Liver (tissue), 9 donors: Measurements from ENCODE around the gene TMTC2. TPM values are rescaled to one million over a fixed set of nuclear protein-coding genes. Genes with fewer than 3 reads are reported as not detected.

ENCODE experiments used
- DNase-seq: peaks from one replicate; pipeline ENCODE4 v3.0.0-alpha.2; 2017; ENCODE audit warnings: low spot score
- H3K27ac ChIP-seq, 2 donors: one replicate each; pipeline ENCODE4 v1.7.0; 2013; ENCODE audit warnings: inconsistent platforms in 2 of 2, low read length in 2 of 2, control low read depth in 1 of 2, low read depth in 1 of 2, mild to moderate bottlenecking in 1 of 2
- H3K27me3 ChIP-seq, 4 donors: one replicate each; pipeline versions ENCODE4 v1.6.1 to v1.7.0; 2013; ENCODE audit warnings: low read length in 3 of 4, inconsistent platforms in 1 of 4, mild to moderate bottlenecking in 1 of 4, moderate library complexity in 1 of 4; ENCODE audit not compliant: control insufficient read depth in 4 of 4, insufficient read depth in 4 of 4
- H3K36me3 ChIP-seq, 4 donors: one replicate each; pipeline versions ENCODE4 v1.6.1 to v1.7.0; 2013; ENCODE audit warnings: low read length in 3 of 4, mild to moderate bottlenecking in 3 of 4, low read depth in 1 of 4, moderate library complexity in 1 of 4; ENCODE audit not compliant: control insufficient read depth in 4 of 4, insufficient read depth in 3 of 4
- H3K4me1 ChIP-seq, 4 donors: one replicate each; pipeline versions ENCODE4 v1.6.1 to v1.7.0; 2013; ENCODE audit warnings: low read length in 3 of 4, mild to moderate bottlenecking in 3 of 4, moderate library complexity in 1 of 4; ENCODE audit not compliant: control insufficient read depth in 4 of 4, insufficient read depth in 4 of 4
- H3K4me3 ChIP-seq, 3 donors: one replicate each; pipeline versions ENCODE4 v1.6.1 to v1.7.0; 2013; ENCODE audit warnings: low read length in 3 of 3, control low read depth in 1 of 3, low read depth in 1 of 3, mild to moderate bottlenecking in 1 of 3
- H3K9ac ChIP-seq, 2 donors: one replicate each; pipeline ENCODE4 v1.7.0; 2013; ENCODE audit warnings: low read length in 2 of 2, mild to moderate bottlenecking in 2 of 2, moderate library complexity in 2 of 2, control low read depth in 1 of 2, low read depth in 1 of 2
- H3K9me3 ChIP-seq, 4 donors: one replicate each; pipeline versions ENCODE4 v1.6.1 to v1.7.0; 2013; ENCODE audit warnings: low read length in 3 of 4; ENCODE audit not compliant: control insufficient read depth in 4 of 4
- CTCF ChIP-seq: fragments of 150-350 bp; IDR thresholded peaks from 2 replicates; pipeline ENCODE4 v1.5.1; 2017; ENCODE audit warnings: improper control_type of control experiment, low read depth, low read length; ENCODE audit not compliant: missing input control
- EGR1 ChIP-seq, 2 donors: IDR thresholded peaks; 2 replicates each; pipeline ENCODE4 v1.6.1; 2016 to 2018; ENCODE audit warnings: antibody characterized with exemption in 2 of 2, low read depth in 2 of 2
- FOXA1 ChIP-seq: IDR thresholded peaks from 2 replicates; pipeline ENCODE4 v1.6.1; 2016; ENCODE audit warnings: antibody characterized with exemption
- FOXA2 ChIP-seq: IDR thresholded peaks from 2 replicates; pipeline ENCODE4 v1.6.1; 2016; ENCODE audit warnings: antibody characterized with exemption
- GABPA ChIP-seq, 2 donors: IDR thresholded peaks in 1 of 2; conservative IDR thresholded peaks in 1 of 2; 2 replicates each; pipeline ENCODE4 v1.6.1; 2016; ENCODE audit warnings: antibody characterized with exemption in 2 of 2, mild to moderate bottlenecking in 1 of 2, moderate library complexity in 1 of 2
- HNF4A ChIP-seq, 2 donors: conservative IDR thresholded peaks; 2 replicates each; pipeline ENCODE4 v1.6.1; 2016; ENCODE audit warnings: antibody characterized with exemption in 2 of 2, mild to moderate bottlenecking in 2 of 2
- HNF4G ChIP-seq: IDR thresholded peaks from 2 replicates; pipeline ENCODE4 v1.6.1; 2016; ENCODE audit warnings: antibody characterized with exemption
- JUND ChIP-seq, 2 donors: IDR thresholded peaks; 2 replicates each; pipeline ENCODE4 v1.6.1; 2016; ENCODE audit warnings: antibody characterized with exemption in 2 of 2
- NR2F2 ChIP-seq: IDR thresholded peaks from 2 replicates; pipeline ENCODE4 v1.6.1; 2016; ENCODE audit warnings: antibody characterized with exemption
- RAD21 ChIP-seq, 2 donors: IDR thresholded peaks; 2 replicates each; pipeline ENCODE4 v1.6.1; 2016; ENCODE audit warnings: antibody characterized with exemption in 2 of 2, mild to moderate bottlenecking in 2 of 2
- RXRA ChIP-seq, 2 donors: IDR thresholded peaks; 2 replicates each; pipeline ENCODE4 v1.6.1; 2017 to 2018; ENCODE audit warnings: antibody characterized with exemption in 2 of 2, mild to moderate bottlenecking in 1 of 2
- SP1 ChIP-seq: IDR thresholded peaks from 2 replicates; pipeline ENCODE4 v1.6.1; 2018; ENCODE audit warnings: antibody characterized with exemption, mild to moderate bottlenecking
- TAF1 ChIP-seq: conservative IDR thresholded peaks from 2 replicates; pipeline ENCODE4 v1.6.1; 2016; ENCODE audit warnings: antibody characterized with exemption, mild to moderate bottlenecking
- YY1 ChIP-seq: IDR thresholded peaks from 2 replicates; pipeline ENCODE4 v1.6.1; 2016; ENCODE audit warnings: antibody characterized with exemption, mild to moderate bottlenecking
- ZBTB33 ChIP-seq: IDR thresholded peaks from 2 replicates; pipeline ENCODE4 v1.6.1; 2016; ENCODE audit warnings: antibody characterized with exemption
- WGBS: extraction: QIAGEN DNeasy Blood & Tissue Kit; methylation state at CpG from one replicate; pipeline ENCODE4 v1.1.7; 2013; 5-methylcytosine and 5-hydroxymethylcytosine counted together
- polyA plus RNA-seq, 2 donors: library from polyadenylated mRNA; stranded (reverse) in 1 of 2; unstranded in 1 of 2; fragments of 200-250 nt in 1 of 2; fragments of >200 nt in 1 of 2; fragmentation: Nextera tagmentation in 1 of 2; extraction: Ambion mirVana in 1 of 2; gene quantifications; one replicate each; pipeline versions ENCODE4 v1.2.1 to v1.2.3, GENCODE V29; 2013 to 2015
- total RNA-seq, 2 donors: library from RNA; depleted of rRNA; stranded (reverse); fragments of >200 nt; gene quantifications; one replicate each; pipeline ENCODE4 v1.2.3, GENCODE V29; 2014
- TF ChIP-seq, protein P1 (sequence below): IDR thresholded peaks from 2 replicates; pipeline ENCODE4 v1.6.1; 2016; ENCODE audit warnings: antibody characterized with exemption
- TF ChIP-seq, protein P2 (sequence below): IDR thresholded peaks from 2 replicates; pipeline ENCODE4 v1.6.1; 2016; ENCODE audit warnings: antibody characterized with exemption
- TF ChIP-seq, protein P3 (sequence below): IDR thresholded peaks from 2 replicates; pipeline ENCODE4 v1.6.1; 2016; ENCODE audit warnings: antibody characterized with exemption, mild to moderate bottlenecking
- donor health status: healthy.
- donor health status: healthy.
- donor health status: healthy.
- donor health status: healthy.
- donor health status: healthy.

Gene TMTC2
- total and polyA plus RNA-seq, 4 donors: 0.36 to 3.0 (median 0.61) TPM

DNA sequence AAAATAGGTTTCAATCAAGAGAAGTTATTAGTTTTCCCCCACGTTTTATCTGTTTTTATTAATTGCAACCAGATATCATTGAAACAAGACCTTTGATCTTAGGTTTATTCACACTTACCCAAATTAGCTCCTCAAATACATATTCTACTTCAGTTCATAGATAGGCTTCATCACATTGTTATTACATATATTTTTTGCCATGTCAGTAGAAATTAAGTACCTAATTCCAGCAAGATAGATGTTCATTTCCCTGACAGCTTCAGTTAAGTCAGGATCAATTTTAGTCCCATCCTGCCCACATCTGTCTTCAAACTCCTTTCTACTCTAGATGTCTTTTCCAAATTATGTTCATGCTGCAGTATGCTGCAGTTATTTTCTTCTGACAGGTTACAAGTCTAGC is 388.8 kb downstream of the TMTC2 start:
- no peak for DNase-seq
- Histone ChIP-seq H3K9me3 (no peaks in the 10 kb centered on the region), H3K4me3 (no peak overlapping the region), H3K27ac (no peak overlapping the region), H3K36me3 (no peaks in the 10 kb centered on the region), H3K27me3 (no peaks in the 10 kb centered on the region), H3K9ac (no peak overlapping the region), H3K4me1 (no peaks in the 10 kb centered on the region)
- TF ChIP-seq SP1 (no peak), CTCF (no peak), FOXA1 (no peak), HNF4A (conservative IDR thresholded peaks at IDR 0.05) (no peak), RAD21 (IDR thresholded peaks at IDR 0.05) (no peak), GABPA (IDR thresholded peaks at IDR 0.05 in 1 of 2, conservative IDR thresholded peaks at IDR 0.05 in 1 of 2) (no peak), HNF4G (no peak), YY1 (no peak), RXRA (IDR thresholded peaks at IDR 0.05) (no peak), NR2F2 (no peak), EGR1 (IDR thresholded peaks at IDR 0.05; ENCODE audit: low read depth in 2 of 2) (no peak), ZBTB33 (no peak), TAF1 (no peak), FOXA2 (no peak), JUND (IDR thresholded peaks at IDR 0.05) (no peak)
- TF ChIP-seq, protein P1, sequence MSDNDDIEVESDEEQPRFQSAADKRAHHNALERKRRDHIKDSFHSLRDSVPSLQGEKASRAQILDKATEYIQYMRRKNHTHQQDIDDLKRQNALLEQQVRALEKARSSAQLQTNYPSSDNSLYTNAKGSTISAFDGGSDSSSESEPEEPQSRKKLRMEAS: no peak
- TF ChIP-seq, protein P2, sequence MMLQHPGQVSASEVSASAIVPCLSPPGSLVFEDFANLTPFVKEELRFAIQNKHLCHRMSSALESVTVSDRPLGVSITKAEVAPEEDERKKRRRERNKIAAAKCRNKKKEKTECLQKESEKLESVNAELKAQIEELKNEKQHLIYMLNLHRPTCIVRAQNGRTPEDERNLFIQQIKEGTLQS: no peak
- TF ChIP-seq, protein P3, sequence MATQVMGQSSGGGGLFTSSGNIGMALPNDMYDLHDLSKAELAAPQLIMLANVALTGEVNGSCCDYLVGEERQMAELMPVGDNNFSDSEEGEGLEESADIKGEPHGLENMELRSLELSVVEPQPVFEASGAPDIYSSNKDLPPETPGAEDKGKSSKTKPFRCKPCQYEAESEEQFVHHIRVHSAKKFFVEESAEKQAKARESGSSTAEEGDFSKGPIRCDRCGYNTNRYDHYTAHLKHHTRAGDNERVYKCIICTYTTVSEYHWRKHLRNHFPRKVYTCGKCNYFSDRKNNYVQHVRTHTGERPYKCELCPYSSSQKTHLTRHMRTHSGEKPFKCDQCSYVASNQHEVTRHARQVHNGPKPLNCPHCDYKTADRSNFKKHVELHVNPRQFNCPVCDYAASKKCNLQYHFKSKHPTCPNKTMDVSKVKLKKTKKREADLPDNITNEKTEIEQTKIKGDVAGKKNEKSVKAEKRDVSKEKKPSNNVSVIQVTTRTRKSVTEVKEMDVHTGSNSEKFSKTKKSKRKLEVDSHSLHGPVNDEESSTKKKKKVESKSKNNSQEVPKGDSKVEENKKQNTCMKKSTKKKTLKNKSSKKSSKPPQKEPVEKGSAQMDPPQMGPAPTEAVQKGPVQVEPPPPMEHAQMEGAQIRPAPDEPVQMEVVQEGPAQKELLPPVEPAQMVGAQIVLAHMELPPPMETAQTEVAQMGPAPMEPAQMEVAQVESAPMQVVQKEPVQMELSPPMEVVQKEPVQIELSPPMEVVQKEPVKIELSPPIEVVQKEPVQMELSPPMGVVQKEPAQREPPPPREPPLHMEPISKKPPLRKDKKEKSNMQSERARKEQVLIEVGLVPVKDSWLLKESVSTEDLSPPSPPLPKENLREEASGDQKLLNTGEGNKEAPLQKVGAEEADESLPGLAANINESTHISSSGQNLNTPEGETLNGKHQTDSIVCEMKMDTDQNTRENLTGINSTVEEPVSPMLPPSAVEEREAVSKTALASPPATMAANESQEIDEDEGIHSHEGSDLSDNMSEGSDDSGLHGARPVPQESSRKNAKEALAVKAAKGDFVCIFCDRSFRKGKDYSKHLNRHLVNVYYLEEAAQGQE: no peak
- 86% methylated on average over 1 of the region's 1 CpG for WGBS
